Breast epithelium (tissue), 3 donors: Measurements from ENCODE around the gene THADA.

Source experiments
- POLR2A ChIP-seq: fragments of 450-650 bp; IDR thresholded peaks from one replicate; pipeline ENCODE4 v1.6.1; 2016; ENCODE audit warnings: antibody characterized with exemption, mild to moderate bottlenecking, moderate library complexity
- TF ChIP-seq, protein P1 (sequence below), 3 donors: fragments of 450-650 bp; IDR thresholded peaks; one replicate each; pipeline ENCODE4 v1.5.1; 2016 to 2017; ENCODE audit warnings: antibody characterized with exemption in 3 of 3, mild to moderate bottlenecking in 3 of 3, moderate library complexity in 3 of 3

DNA sequence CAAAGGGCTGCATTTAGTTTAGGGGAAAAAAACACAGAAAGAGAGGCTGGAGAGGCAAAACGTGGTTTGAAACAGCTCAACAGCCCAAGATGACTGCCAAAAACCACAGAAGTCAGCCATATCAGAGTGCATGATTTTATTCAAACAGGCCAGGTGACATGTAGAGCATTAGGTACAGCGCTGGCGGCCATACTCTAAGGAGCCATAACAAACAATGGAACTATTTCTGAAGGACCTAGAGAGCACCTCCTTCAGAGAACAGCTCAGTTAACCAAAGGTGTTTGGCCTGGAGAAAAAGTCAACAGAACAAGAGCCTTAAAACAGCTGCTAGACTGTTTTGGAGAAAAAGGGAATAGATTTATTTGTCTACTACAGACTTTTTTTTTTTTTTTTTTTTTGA is 2.6 kb downstream of the THADA start:
- TF ChIP-seq, protein P1, sequence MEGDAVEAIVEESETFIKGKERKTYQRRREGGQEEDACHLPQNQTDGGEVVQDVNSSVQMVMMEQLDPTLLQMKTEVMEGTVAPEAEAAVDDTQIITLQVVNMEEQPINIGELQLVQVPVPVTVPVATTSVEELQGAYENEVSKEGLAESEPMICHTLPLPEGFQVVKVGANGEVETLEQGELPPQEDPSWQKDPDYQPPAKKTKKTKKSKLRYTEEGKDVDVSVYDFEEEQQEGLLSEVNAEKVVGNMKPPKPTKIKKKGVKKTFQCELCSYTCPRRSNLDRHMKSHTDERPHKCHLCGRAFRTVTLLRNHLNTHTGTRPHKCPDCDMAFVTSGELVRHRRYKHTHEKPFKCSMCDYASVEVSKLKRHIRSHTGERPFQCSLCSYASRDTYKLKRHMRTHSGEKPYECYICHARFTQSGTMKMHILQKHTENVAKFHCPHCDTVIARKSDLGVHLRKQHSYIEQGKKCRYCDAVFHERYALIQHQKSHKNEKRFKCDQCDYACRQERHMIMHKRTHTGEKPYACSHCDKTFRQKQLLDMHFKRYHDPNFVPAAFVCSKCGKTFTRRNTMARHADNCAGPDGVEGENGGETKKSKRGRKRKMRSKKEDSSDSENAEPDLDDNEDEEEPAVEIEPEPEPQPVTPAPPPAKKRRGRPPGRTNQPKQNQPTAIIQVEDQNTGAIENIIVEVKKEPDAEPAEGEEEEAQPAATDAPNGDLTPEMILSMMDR (IDR thresholded peaks at IDR 0.05), result no peak
- TF ChIP-seq POLR2A, result no peak
